ENCODE data around the gene STX8.

DNA sequence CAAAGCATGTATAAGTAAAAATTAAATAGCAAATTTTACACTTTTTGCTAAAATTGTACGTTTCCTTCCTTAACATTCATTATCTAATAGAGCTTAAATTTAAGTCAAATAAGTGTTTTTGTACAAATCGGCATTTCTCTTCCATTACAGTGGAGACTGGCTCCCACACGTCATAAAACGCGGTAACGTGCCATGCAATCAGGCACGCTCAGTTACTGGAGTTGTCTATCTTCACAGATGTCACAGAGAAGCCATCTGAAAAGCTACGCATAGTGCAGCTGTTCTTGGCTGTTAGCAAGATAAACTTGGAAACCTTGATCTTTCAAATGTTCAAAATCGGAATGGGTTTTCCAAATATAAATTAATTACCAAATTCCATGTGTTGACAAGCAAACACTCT, 165.3 kb downstream of the STX8 start:
- TF ChIP-seq, protein P1, sequence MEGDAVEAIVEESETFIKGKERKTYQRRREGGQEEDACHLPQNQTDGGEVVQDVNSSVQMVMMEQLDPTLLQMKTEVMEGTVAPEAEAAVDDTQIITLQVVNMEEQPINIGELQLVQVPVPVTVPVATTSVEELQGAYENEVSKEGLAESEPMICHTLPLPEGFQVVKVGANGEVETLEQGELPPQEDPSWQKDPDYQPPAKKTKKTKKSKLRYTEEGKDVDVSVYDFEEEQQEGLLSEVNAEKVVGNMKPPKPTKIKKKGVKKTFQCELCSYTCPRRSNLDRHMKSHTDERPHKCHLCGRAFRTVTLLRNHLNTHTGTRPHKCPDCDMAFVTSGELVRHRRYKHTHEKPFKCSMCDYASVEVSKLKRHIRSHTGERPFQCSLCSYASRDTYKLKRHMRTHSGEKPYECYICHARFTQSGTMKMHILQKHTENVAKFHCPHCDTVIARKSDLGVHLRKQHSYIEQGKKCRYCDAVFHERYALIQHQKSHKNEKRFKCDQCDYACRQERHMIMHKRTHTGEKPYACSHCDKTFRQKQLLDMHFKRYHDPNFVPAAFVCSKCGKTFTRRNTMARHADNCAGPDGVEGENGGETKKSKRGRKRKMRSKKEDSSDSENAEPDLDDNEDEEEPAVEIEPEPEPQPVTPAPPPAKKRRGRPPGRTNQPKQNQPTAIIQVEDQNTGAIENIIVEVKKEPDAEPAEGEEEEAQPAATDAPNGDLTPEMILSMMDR (IDR thresholded peaks at IDR 0.05; ENCODE audit: low read depth, low read length) = no peak
- no peak for TF ChIP-seq EZH2phosphoT487 (IDR thresholded peaks at IDR 0.05; ENCODE audit: low read depth)
